HepG2 (cell line): ENCODE data around the gene ALK. TPM values are rescaled to one million over a fixed set of nuclear protein-coding genes. Genes with fewer than 3 reads are reported as not detected.

ENCODE experiments used
- ATAC-seq: fragments of 200-7000 bp; cut with Tn5 transposase; 3 replicates; pipeline ENCODE4 v1.9.1; 2020; ENCODE audit warnings: mild to moderate bottlenecking, moderate library complexity
- BruUV-seq: library from RNA; stranded (reverse); fragments of 400-500 nt; replicated peaks from 2 replicates; lab custom pipeline; 2021; lab: Mats Ljungman, UMichigan
- CTCF ChIA-PET: fragments of 300-600 bp; formaldehyde crosslinking; extraction: SDS; loops from one replicate; lab custom pipeline; 2021; ENCODE audit warnings: low total read pairs, inconsistent platforms, low intra/inter-chr PET ratio; lab: Yijun Ruan, JAX
- POLR2A ChIA-PET: fragments of 350-600 bp; sonication (Branson Sonifier 250); formaldehyde crosslinking; loops from one replicate; lab custom pipeline; 2020; ENCODE audit warnings: antibody characterized with exemption, inconsistent platforms; lab: Yijun Ruan, JAX
- DNase-seq: peaks from one replicate; pipeline ENCODE4 v3.0.0-alpha.2; 2015; ENCODE audit warnings: low spot score
- FAIRE-seq: peaks from 3 replicates; lab custom pipeline; 2011; peaks lifted over from hg19 to GRCh38; lab: Jason Lieb, UNC
- H2AFZ ChIP-seq: one replicate; pipeline ENCODE4 v1.6.1; 2011; ENCODE audit warnings: low read length, inconsistent platforms
- H3K27ac ChIP-seq: fragments of 300-600 bp; 3 replicates; pipeline ENCODE4 v1.8.0; 2011; ENCODE audit warnings: mixed run types, mild to moderate bottlenecking, mixed read lengths, low read length, inconsistent platforms; ENCODE audit not compliant: insufficient read depth; ENCODE audit errors: extremely low read length
- H3K27me3 ChIP-seq, 2 experiments: fragments of 200-600 bp in 1 of 2; 2 replicates in 1 of 2; 3 replicates in 1 of 2; pipeline versions ENCODE4 v1.6.0 to v1.8.0; 2011; ENCODE audit warnings: low read length in 2 of 2, mild to moderate bottlenecking in 2 of 2, moderate library complexity in 2 of 2, inconsistent platforms in 1 of 2; ENCODE audit not compliant: insufficient read depth in 2 of 2, control insufficient read depth in 1 of 2
- H3K36me3 ChIP-seq, 2 experiments: fragments of 200-600 bp in 1 of 2; replicated peaks in 1 of 2; 2 replicates in 1 of 2; 3 replicates in 1 of 2; pipeline versions ENCODE4 v1.5.1 to v1.8.0; 2011; ENCODE audit warnings: low read length in 2 of 2, inconsistent platforms in 1 of 2; ENCODE audit not compliant: insufficient read depth in 2 of 2, control insufficient read depth in 1 of 2
- H3K4me1 ChIP-seq: 2 replicates; pipeline ENCODE4 v1.5.1; 2012; ENCODE audit warnings: low read length, inconsistent platforms; ENCODE audit not compliant: insufficient read depth
- H3K4me2 ChIP-seq: 2 replicates; pipeline ENCODE4 v1.6.0; 2011; ENCODE audit warnings: low read depth, low read length, inconsistent platforms
- H3K4me3 ChIP-seq, 3 experiments: fragments of 200-600 bp in 1 of 3; sonication (generic), shearing (Covaris generic) in 1 of 3; replicated peaks in 1 of 3; 2 replicates each; pipeline ENCODE4 v1.5.1; 2011 to 2016; ENCODE audit warnings: low read length in 3 of 3, inconsistent platforms in 2 of 3, low read depth in 2 of 3, mild to moderate bottlenecking in 2 of 3, control low read depth in 1 of 3, mixed read lengths in 1 of 3; ENCODE audit not compliant: insufficient read depth in 1 of 3
- H3K79me2 ChIP-seq: one replicate; pipeline ENCODE4 v1.6.1; 2011; ENCODE audit warnings: low read length, inconsistent platforms; ENCODE audit not compliant: insufficient read depth
- H3K9ac ChIP-seq: 2 replicates; pipeline ENCODE4 v1.6.0; 2011; ENCODE audit warnings: mild to moderate bottlenecking, low read depth, low read length, inconsistent platforms; ENCODE audit not compliant: insufficient read depth
- H3K9me3 ChIP-seq: 2 replicates; pipeline ENCODE4 v1.5.1; 2012; ENCODE audit warnings: mild to moderate bottlenecking, low read length
- H4K20me1 ChIP-seq: 2 replicates; pipeline ENCODE4 v1.6.0; 2011; ENCODE audit warnings: inconsistent platforms, mild to moderate bottlenecking, low read length, moderate library complexity; ENCODE audit not compliant: insufficient read depth
- CENPT ChIP-seq: sonication (generic); formaldehyde crosslinking; IDR thresholded peaks from 2 replicates; pipeline ENCODE4 v1.8.0; 2022; ENCODE audit warnings: low read depth, mild to moderate bottlenecking, moderate library complexity, missing genetic modification reagents
- GPBP1L1 ChIP-seq: sonication (generic); formaldehyde crosslinking; IDR thresholded peaks from 2 replicates; pipeline ENCODE4 v1.5.0; 2020; ENCODE audit warnings: mild to moderate bottlenecking, missing genetic modification reagents
- IRF9 ChIP-seq: sonication (generic); formaldehyde crosslinking; IDR thresholded peaks from 2 replicates; pipeline ENCODE4 v1.8.0; 2022; ENCODE audit warnings: missing genetic modification reagents, mild to moderate bottlenecking, borderline replicate concordance
- MBD4 ChIP-seq: IDR thresholded peaks from 2 replicates; pipeline ENCODE4 v1.6.1; 2012; ENCODE audit warnings: low read length, inconsistent platforms, borderline replicate concordance
- MXI1 ChIP-seq: IDR thresholded peaks from 3 replicates; pipeline ENCODE4 v1.6.1; 2012; ENCODE audit warnings: low read depth, low read length, inconsistent platforms, borderline replicate concordance
- TCF7 ChIP-seq: sonication (generic); IDR thresholded peaks from 2 replicates; pipeline ENCODE4 v1.6.1; 2016; ENCODE audit warnings: antibody characterized with exemption, low read depth
- TRIM22 ChIP-seq: fragments of 450-650 bp; IDR thresholded peaks from 2 replicates; pipeline ENCODE4 v1.6.1; 2017
- TSC22D2 ChIP-seq: sonication (generic); formaldehyde crosslinking; IDR thresholded peaks from 2 replicates; pipeline ENCODE4 v1.5.1; 2020; ENCODE audit warnings: missing genetic modification reagents, mild to moderate bottlenecking, borderline replicate concordance
- ZKSCAN5 ChIP-seq: sonication (generic); formaldehyde crosslinking; IDR thresholded peaks from 2 replicates; pipeline ENCODE4 v1.5.1; 2020; ENCODE audit warnings: mild to moderate bottlenecking, missing genetic modification reagents
- ZNF207 ChIP-seq: fragments of 450-650 bp; IDR thresholded peaks from 2 replicates; pipeline ENCODE4 v1.6.1; 2016; ENCODE audit warnings: antibody characterized with exemption, borderline replicate concordance
- ZNF253 ChIP-seq: sonication (generic); formaldehyde crosslinking; IDR thresholded peaks from 2 replicates; pipeline ENCODE4 v1.8.0; 2022; ENCODE audit warnings: mild to moderate bottlenecking, missing genetic modification reagents, borderline replicate concordance
- ZNF335 ChIP-seq: sonication (generic); formaldehyde crosslinking; IDR thresholded peaks from 2 replicates; pipeline ENCODE4 v1.4.0; 2020; ENCODE audit warnings: missing genetic modification reagents
- ZNF468 ChIP-seq: sonication (generic); formaldehyde crosslinking; IDR thresholded peaks from 2 replicates; pipeline ENCODE4 v1.8.0; 2022; ENCODE audit warnings: mild to moderate bottlenecking, moderate library complexity, missing genetic modification reagents
- ZNF710 ChIP-seq: sonication (generic); formaldehyde crosslinking; IDR thresholded peaks from 2 replicates; pipeline ENCODE4 v1.5.0; 2020; ENCODE audit warnings: mild to moderate bottlenecking, missing genetic modification reagents, borderline replicate concordance
- in situ Hi-C: cut with HindIII; loops from 2 replicates; pipeline ENCODE4 v1.10.0; 2017; ENCODE audit warnings: low pct_unique_long_range_greater_than_20kb; ENCODE audit not compliant: extremely low pct_ligation_motif_present
- intact Hi-C: fragments of 100-400 bp; cut with micrococcal nuclease; formaldehyde crosslinking; loops from one replicate; pipeline ENCODE4 v1.10.0; 2022; ENCODE audit not compliant: unreplicated experiment
- polyA plus RNA-seq, 8 experiments: library from polyadenylated mRNA; depleted of rRNA in 3 of 8; stranded (reverse) in 7 of 8; unstranded in 1 of 8; fragments of >200 nt; fragmentation: Illumina TruSeq in 4 of 8; extraction: Trizol in 4 of 8; gene quantifications; 2 replicates each; pipeline versions ENCODE4 v1.2.1 to v1.2.3, GENCODE V29; 2011 to 2016; ENCODE audit warnings: low read depth in 4 of 8, missing spikeins in 1 of 8, mixed read lengths in 1 of 8; ENCODE audit not compliant: insufficient read depth in 1 of 8
- total RNA-seq, 5 experiments: library from RNA; depleted of rRNA; stranded (reverse); fragments of >200 nt; fragmentation: Illumina TruSeq; extraction: Trizol; gene quantifications; 2 replicates each; pipeline ENCODE4 v1.2.3, GENCODE V29; 2016; ENCODE audit warnings: low read depth in 1 of 5

ALK gene
- total and polyA plus RNA-seq, 2 of the 13 experiments (the other 11 are each of a cell fraction or from before 2014, with no cell fraction given) = not detected

- TF ChIP-seq IRF9 (no peak), CENPT (CRISPR knock-in tag) (no peak), TRIM22 (no peak), ZNF710 (no peak)
Measured at GRCh38 chr2:29478641-29479040, 442.7 kb downstream of the ALK start (continued).

- ChIA-PET POLR2A (no interaction called here), CTCF (no interaction called here)
- Histone ChIP-seq H3K36me3 (no peaks in the 10 kb centered on the region), H3K79me2 (no peaks in the 10 kb centered on the region), H3K9ac (no peak overlapping the region), H3K4me1 (no peaks in the 10 kb centered on the region), H3K27ac (no peak overlapping the region), H3K4me3 (no peak overlapping the region), H3K9me3 (peaks cover 7% of the 10 kb centered on the region; the same call in 1 of the 2 replicates), H3K27me3 (peaks cover 8 to 27% of the 10 kb centered on the region in 2 experiments; a peak in 3 of 5 replicates), H3K4me2 (no peak overlapping the region), H2AFZ (no peak overlapping the region), H4K20me1 (no peaks in the 10 kb centered on the region)
- in situ Hi-C loops (no loop called here), intact Hi-C loops (no loop called here)
- FAIRE-seq (no peak), ATAC-seq (no peak), DNase-seq (no peak)
- BruUV-seq = no TSS peak
- TF ChIP-seq ZNF335 (CRISPR knock-in tag) = no peak
- no peak for TF ChIP-seq ZNF253
- TF ChIP-seq ZKSCAN5 (CRISPR knock-in tag) = no peak
- no peak for TF ChIP-seq TSC22D2 (CRISPR knock-in tag)
- no peak for TF ChIP-seq ZNF207
- TF ChIP-seq MBD4 = no peak
- TF ChIP-seq GPBP1L1 (CRISPR knock-in tag) = no peak
- no peak for TF ChIP-seq TCF7
- no peak for TF ChIP-seq MXI1
- TF ChIP-seq ZNF468 (CRISPR knock-in tag) = no peak
Measured at GRCh38 chr2:29477186-29477585, 444.2 kb downstream of the ALK start.
